IPS DF 6.9 (cell line): ENCODE measurements around the gene DSP.

ENCODE experiments used
- DNase-seq: peaks from one replicate; pipeline ENCODE4 v3.0.0-alpha.2; 2013; ENCODE audit warnings: low read depth, low spot score
- H3K27ac ChIP-seq: one replicate; pipeline ENCODE4 v1.5.1; 2013; ENCODE audit warnings: low read length, control low read depth
- H3K27me3 ChIP-seq: 2 replicates; pipeline ENCODE4 v1.6.1; 2013; ENCODE audit warnings: mild to moderate bottlenecking, low read length; ENCODE audit not compliant: control insufficient read depth, insufficient read depth
- H3K36me3 ChIP-seq: 2 replicates; pipeline ENCODE4 v1.6.1; 2013; ENCODE audit warnings: low read length; ENCODE audit not compliant: control insufficient read depth, insufficient read depth
- H3K4me1 ChIP-seq: 2 replicates; pipeline ENCODE4 v1.6.1; 2013; ENCODE audit warnings: low read length; ENCODE audit not compliant: control insufficient read depth, insufficient read depth
- H3K4me3 ChIP-seq: 2 replicates; pipeline ENCODE4 v1.5.1; 2013; ENCODE audit warnings: mild to moderate bottlenecking, low read length
- H3K9me3 ChIP-seq: 2 replicates; pipeline ENCODE4 v1.6.1; 2013; ENCODE audit warnings: low read length, inconsistent platforms; ENCODE audit not compliant: control insufficient read depth, insufficient read depth
- WGBS: extraction: QIAGEN DNeasy Blood & Tissue Kit; methylation state at CpG from one replicate; pipeline ENCODE4 v1.1.7; 2013; ENCODE audit warnings: mixed read lengths, missing lambda C conversion rate; ENCODE audit not compliant: insufficient read length, insufficient coverage; 5-methylcytosine and 5-hydroxymethylcytosine counted together

DSP gene

DNA sequence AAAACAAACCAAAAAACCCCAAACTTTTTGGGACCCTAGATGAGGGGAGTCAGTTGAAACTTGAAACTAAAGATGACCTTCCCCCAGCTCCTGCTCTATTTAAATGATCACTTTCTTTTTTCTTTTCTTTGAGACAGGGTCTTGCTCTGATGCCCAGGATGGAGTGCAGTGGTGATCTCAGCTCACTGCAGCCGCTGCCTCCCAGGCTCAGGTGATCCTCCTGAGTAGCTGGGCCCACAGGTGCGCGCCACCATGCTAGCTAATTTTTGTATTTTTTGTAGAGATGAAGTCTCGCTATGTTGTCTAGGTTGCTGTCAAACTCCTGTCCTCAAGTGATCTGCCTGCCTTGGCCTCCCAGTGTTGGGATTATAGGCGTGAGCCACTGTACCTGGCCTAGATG lies 7.3 kb upstream of the DSP start:
- H3K4me1 ChIP-seq = peaks cover 1% of the 10 kb centered on the region; the same call in 1 of the 2 replicates
- H3K36me3 ChIP-seq = no peaks in the 10 kb centered on the region
- no peak overlapping the region for H3K27ac ChIP-seq

GRCh38 chr6:7535498-7535897 lies 6.0 kb upstream of the DSP start:
- H3K4me1 ChIP-seq = peaks cover 1% of the 10 kb centered on the region; the same call in 1 of the 2 replicates
- DNase-seq = no peak
- H3K27me3 ChIP-seq = no peaks in the 10 kb centered on the region; the same call in 1 of the 2 replicates
- WGBS = no CpG with 5 or more reads among the region's 5 CpGs
- H3K36me3 ChIP-seq = no peaks in the 10 kb centered on the region
- no peaks in the 10 kb centered on the region for H3K9me3 ChIP-seq
- H3K4me3 ChIP-seq = no peak overlapping the region
- H3K27ac ChIP-seq = no peak overlapping the region

More for the DNA sequence above, 7.3 kb upstream of the DSP start:
- Histone ChIP-seq H3K4me3 (no peak overlapping the region), H3K27me3 (no peaks in the 10 kb centered on the region), H3K9me3 (no peaks in the 10 kb centered on the region)
- WGBS = no CpG with 5 or more reads among the region's 5 CpGs
- DNase-seq = no peak

DNA sequence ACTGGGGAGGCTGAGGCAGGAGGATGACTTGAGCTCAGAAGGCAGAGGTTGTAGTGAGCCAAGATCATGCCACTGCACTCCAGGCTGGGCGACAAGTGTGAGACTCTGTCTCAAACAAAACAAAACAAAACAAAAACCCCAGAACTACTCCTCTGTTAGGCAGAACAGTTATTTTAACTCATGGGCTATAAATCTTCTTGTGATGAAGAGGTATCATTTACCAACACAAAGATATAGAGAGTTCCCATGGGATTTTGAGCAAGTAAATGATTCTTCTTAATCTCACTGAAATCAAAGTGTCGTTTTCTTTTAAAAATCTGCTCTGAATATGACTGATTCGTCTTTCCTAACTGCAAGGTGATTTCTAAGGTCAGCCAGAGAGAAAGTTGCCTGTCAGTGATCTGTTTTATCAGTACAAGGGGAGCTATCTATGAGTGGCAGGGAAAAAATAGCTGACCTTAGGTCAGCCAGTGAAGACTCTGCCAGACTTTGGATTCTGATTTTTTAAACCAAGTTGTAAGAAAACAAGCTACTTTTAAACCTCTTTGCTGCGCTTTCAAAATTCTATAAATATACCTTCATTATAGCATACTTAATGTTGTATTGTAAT lies 3.8 kb upstream of the DSP start:
- H3K36me3 ChIP-seq = no peaks in the 10 kb centered on the region
- no peaks in the 10 kb centered on the region for H3K9me3 ChIP-seq
- no peak for DNase-seq
- no peak overlapping the region for H3K27ac ChIP-seq
- no peaks in the 10 kb centered on the region; the same call in 1 of the 2 replicates for H3K27me3 ChIP-seq
- no peaks in the 10 kb centered on the region; the same call in 1 of the 2 replicates for H3K4me1 ChIP-seq
- H3K4me3 ChIP-seq = no peak overlapping the region
- no CpG with 5 or more reads among the region's 4 CpGs for WGBS

GRCh38 chr6:7538484-7538883 lies 3.0 kb upstream of the DSP start:
- no peaks in the 10 kb centered on the region; the same call in 1 of the 2 replicates for H3K27me3 ChIP-seq

DNA sequence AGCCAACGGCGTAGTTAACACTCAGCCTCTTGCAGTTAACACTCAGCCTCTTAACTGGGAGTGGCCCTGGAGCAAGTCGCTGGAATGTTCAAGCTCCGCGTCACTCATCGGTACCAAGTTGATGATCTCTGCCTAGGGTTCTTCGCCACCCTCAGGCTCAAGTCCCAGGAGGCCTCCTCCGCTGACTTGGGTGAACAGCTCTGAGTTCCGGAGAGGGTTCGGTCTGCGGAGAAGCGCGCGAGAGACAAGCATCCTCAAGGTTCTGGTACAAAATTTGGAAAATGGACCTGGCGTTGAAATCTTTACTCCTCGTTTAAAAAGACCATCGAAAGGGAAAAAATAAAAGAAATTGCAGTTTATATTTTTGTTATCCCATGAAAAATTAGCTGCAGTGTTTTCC lies 876 bp upstream of the DSP start:
- peak overlapping the region; percentile 4; the same call in 1 of the 2 replicates for H3K4me3 ChIP-seq
- H3K27me3 ChIP-seq = no peaks in the 10 kb centered on the region; the same call in 1 of the 2 replicates

More at GRCh38 chr6:7538484-7538883, 3.0 kb upstream of the DSP start:
- no peaks in the 10 kb centered on the region for H3K4me1 ChIP-seq
- no peaks in the 10 kb centered on the region for H3K9me3 ChIP-seq
- no peaks in the 10 kb centered on the region for H3K36me3 ChIP-seq
- no peak for DNase-seq
- no peak overlapping the region for H3K27ac ChIP-seq
- no peak overlapping the region for H3K4me3 ChIP-seq
- no CpG with 5 or more reads among the region's 5 CpGs for whole genome bisulfite sequencing

GRCh38 chr6:7542065-7542873 lies 798 bp downstream of the DSP start:
- Histone ChIP-seq H3K27me3 (no peaks in the 10 kb centered on the region; the same call in 1 of the 2 replicates), H3K27ac (no peak overlapping the region), H3K36me3 (no peaks in the 10 kb centered on the region), H3K4me1 (peaks cover 3% of the 10 kb centered on the region; the same call in 1 of the 2 replicates), H3K9me3 (no peaks in the 10 kb centered on the region), H3K4me3 (peak overlapping the region; percentile 82)
- no CpG with 5 or more reads among the region's 80 CpGs for WGBS
- DNase-seq = no peak

More for the DNA sequence above, 876 bp upstream of the DSP start:
- 0 out of 2 replicates have a peak, but pooled peaks cover 2% of the 10 kb centered on the region for H3K4me1 ChIP-seq
- no CpG with 5 or more reads among the region's 17 CpGs for WGBS
- H3K9me3 ChIP-seq = no peaks in the 10 kb centered on the region
- H3K27ac ChIP-seq = no peak overlapping the region
- DNase-seq = no peak
- H3K36me3 ChIP-seq = no peaks in the 10 kb centered on the region

DNA sequence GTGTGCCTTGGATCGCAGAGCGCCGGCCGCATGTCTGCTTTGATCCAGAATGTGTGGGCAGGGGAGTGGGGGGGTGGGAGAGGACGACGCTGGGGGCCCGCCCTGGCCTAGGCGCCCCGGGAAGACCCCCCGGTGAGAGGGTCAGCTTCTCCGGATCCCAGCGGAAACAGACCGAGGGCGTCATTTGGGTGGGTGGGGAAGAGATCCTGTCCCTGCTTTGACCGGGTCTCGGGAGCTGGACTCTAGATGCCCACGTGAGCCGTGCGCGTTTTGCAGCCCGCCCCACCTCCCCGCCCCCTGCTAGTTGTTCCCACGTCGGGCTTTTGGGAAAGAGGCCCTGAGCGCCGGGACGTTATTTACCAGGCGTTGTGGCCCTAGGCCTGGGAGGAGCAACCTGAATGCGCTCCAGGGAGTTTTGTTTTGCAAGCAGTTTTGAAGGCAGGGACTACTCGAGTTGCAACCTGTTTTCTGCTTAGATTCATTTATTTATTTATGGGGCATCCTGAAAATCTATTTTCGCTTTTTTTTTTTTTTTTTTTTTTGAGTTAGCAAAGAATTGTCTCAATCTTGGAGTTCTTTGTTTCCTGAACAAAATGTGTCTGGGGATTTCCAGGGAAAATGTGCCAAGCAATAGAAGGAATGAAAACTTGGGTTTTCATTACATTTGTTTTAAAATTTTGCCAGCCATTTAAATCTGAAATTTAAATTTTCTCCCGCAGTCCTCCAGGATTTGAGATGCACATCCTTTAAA lies 1.6 kb downstream of the DSP start:
- H3K4me3 ChIP-seq = peak overlapping the region; percentile 82
- WGBS = no CpG with 5 or more reads among the region's 32 CpGs
- no peak for DNase-seq

DNA sequence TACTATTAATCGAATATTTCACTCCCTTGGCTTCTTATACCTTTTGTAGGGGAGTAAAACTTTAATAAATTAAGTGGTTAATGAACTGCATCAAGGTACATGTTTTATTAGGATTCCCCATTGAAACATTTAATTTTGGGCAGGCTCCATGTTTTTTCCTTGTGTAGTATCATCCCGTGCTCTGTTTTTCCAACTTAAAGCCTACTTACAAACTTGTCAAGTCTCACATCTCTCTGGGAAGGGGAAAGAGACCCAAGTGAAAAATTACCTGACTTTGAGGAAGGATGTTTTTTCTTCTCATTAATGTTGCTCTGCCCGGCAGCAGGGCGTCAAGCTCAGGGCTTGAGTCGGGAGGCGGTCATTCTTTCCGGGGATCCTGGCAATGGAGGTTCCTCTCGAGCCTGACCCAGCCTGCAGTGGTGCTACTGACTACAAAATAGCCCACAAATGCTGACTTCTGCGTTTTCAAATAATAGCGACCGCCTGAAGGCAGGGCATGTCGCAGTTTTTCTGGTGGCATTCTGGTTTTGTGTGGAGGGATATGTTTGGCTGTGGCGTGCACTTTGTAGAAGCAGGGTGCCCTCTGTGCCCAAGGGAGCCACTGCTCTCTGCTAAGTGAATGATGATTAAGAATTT lies 2.4 kb downstream of the DSP start:
- DNase-seq = no peak
- Histone ChIP-seq H3K9me3 (no peaks in the 10 kb centered on the region), H3K4me1 (peaks cover 3% of the 10 kb centered on the region; the same call in 1 of the 2 replicates), H3K27me3 (no peaks in the 10 kb centered on the region; the same call in 1 of the 2 replicates), H3K36me3 (no peaks in the 10 kb centered on the region), H3K4me3 (no peak overlapping the region), H3K27ac (no peak overlapping the region)
- no CpG with 5 or more reads among the region's 13 CpGs for WGBS

More for the DNA sequence above, 1.6 kb downstream of the DSP start:
- H3K9me3 ChIP-seq = no peaks in the 10 kb centered on the region
- H3K4me1 ChIP-seq = peaks cover 3% of the 10 kb centered on the region; the same call in 1 of the 2 replicates
- no peak overlapping the region for H3K27ac ChIP-seq
- H3K27me3 ChIP-seq = no peaks in the 10 kb centered on the region; the same call in 1 of the 2 replicates
- H3K36me3 ChIP-seq = no peaks in the 10 kb centered on the region

DNA sequence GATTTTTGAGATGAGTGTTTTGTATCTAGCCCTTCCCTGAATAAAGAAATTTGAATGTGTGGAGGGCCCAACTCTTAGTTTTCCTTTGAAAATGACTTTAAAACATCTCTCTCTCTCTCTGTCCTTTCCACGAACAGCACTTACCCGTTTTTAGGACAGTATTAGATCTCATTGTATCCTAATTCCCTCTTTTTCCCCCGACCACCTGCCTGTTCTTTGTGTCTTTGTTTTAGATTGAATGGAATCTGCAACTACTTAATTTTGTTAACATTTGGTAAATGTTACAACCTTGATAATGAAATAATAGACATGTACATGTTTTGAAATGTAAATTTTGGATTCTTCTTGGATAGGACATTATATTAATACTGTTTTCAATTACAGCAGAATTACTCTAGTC lies 3.1 kb downstream of the DSP start:
- peaks cover 3% of the 10 kb centered on the region; the same call in 1 of the 2 replicates for H3K4me1 ChIP-seq
- WGBS = no CpG with 5 or more reads among the region's 3 CpGs
- no peaks in the 10 kb centered on the region for H3K9me3 ChIP-seq
- no peak overlapping the region for H3K27ac ChIP-seq
- H3K27me3 ChIP-seq = no peaks in the 10 kb centered on the region; the same call in 1 of the 2 replicates
- no peak for DNase-seq
- no peaks in the 10 kb centered on the region for H3K36me3 ChIP-seq
- no peak overlapping the region for H3K4me3 ChIP-seq
